ENCODE measurements around the gene PGLYRP2. TPM values are rescaled to one million over a fixed set of nuclear protein-coding genes. Genes with fewer than 3 reads are reported as not detected.

The PGLYRP2 gene
- total and polyA plus RNA-seq, 4 donors, result 0.10 TPM; not detected in 3

DNA sequence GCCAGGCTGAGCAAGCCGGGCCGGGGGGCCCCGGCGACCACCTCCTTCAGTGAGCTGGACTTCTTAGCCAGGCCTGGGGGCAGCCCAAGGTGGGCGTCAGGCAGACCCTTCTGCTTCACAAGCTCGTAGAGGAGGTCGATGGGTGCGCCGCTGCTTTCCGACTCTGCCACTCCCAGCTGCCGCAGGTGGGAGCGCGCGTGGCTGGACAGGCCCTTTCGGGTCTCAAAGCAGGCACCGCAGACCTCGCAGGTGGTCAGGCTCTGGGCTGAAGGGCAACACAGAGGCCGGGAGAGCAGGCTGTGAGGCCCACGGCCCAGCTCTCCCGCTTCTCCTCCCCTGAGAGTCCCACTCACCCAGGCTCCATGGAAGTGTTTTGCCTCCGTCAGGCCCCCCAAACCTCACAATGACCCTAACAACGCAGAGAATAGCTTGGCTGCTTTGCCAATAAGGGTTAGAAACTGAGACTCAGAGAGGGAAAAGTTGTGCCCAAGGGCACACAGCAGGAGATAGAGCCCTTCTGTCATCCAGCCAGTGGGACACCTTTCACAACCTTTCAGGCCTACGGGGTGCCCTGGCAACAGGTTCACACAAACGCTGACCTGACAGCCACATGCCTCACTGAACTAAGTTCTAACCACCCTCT lies 49.4 kb downstream of the PGLYRP2 start:
- Histone ChIP-seq H3K4me1 (ENCODE audit: control insufficient read depth in 5 of 5, insufficient read depth in 5 of 5, low read length in 5 of 5) (peaks cover 0 to 18% (median 10%) of the 10 kb centered on the region in 5 donors), H3K9me3 (ENCODE audit: control insufficient read depth in 4 of 4, insufficient read depth in 3 of 4, low read length in 3 of 4) (peaks cover 0 to 2% (median 0%) of the 10 kb centered on the region in 4 donors), H3K36me3 (ENCODE audit: control insufficient read depth in 4 of 4, insufficient read depth in 4 of 4, low read length in 4 of 4) (peaks cover 0 to 40% (median 21%) of the 10 kb centered on the region in 4 donors), H3K27ac (ENCODE audit: low read depth in 1 of 2, low read length in 1 of 2) (no peak overlapping the region), H3K27me3 (ENCODE audit: control insufficient read depth in 3 of 3, insufficient read depth in 3 of 3, low read length in 2 of 3) (no peaks in the 10 kb centered on the region), H3K4me3 (no peak overlapping the region), H3K9ac (ENCODE audit: insufficient read depth in 1 of 2, low read length in 2 of 2) (no peak overlapping the region)
- no peak for DNase-seq
- 92% methylated on average over 24 of the region's 24 CpGs for WGBS, 2 donors
- TF ChIP-seq, protein P1, sequence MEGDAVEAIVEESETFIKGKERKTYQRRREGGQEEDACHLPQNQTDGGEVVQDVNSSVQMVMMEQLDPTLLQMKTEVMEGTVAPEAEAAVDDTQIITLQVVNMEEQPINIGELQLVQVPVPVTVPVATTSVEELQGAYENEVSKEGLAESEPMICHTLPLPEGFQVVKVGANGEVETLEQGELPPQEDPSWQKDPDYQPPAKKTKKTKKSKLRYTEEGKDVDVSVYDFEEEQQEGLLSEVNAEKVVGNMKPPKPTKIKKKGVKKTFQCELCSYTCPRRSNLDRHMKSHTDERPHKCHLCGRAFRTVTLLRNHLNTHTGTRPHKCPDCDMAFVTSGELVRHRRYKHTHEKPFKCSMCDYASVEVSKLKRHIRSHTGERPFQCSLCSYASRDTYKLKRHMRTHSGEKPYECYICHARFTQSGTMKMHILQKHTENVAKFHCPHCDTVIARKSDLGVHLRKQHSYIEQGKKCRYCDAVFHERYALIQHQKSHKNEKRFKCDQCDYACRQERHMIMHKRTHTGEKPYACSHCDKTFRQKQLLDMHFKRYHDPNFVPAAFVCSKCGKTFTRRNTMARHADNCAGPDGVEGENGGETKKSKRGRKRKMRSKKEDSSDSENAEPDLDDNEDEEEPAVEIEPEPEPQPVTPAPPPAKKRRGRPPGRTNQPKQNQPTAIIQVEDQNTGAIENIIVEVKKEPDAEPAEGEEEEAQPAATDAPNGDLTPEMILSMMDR (IDR thresholded peaks at IDR 0.05; ENCODE audit: control extremely low read depth, extremely low read depth), result no peak
- no peak for ATAC-seq (ENCODE audit: insufficient read depth, low FRiP score)

DNA sequence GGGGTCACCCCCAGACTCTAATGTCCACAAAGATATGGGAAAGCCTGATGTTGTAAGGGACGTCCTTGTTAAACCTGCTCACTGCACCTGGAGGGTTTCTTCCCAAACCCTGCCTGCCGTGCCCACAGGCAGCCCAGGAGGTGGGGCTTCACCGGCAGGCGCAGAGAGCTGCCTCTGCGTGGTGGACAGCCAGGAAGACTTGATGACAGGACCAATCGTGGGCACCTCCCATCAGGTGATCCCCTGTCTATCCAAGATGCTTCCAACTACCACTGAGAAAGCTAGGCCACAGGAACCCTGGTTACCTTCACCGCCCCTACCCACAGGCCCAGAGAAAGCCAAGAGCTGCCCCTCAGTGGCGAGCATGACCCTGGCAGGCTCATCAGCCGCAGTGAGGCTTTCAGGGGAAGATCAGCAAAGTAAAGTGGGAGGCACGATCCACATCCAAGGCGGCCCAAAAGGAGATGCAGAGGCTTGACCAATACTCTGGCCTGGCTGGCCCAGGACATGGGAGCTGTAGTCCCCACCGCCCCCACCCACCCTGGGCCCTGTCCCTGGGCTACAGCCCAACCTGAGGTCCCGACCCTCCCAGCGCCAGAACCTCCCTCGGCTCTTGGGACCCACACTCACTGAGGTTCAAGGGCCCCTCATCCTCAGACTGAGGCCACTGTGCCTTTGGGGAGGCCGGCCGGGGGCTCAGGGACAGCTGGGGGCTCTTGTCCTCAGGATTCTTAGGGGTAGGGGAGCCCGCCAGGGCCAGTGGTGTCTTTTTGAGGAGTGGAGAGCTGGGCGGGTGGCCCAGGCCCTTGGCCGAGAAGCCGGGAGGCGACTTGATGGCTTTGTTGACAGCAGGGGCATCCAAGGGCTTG lies 50.1 kb downstream of the PGLYRP2 start:
- peaks cover 0 to 18% (median 10%) of the 10 kb centered on the region in 5 donors for H3K4me1 ChIP-seq (ENCODE audit: control insufficient read depth in 5 of 5, insufficient read depth in 5 of 5, low read length in 5 of 5)
- no peaks in the 10 kb centered on the region for H3K27me3 ChIP-seq (ENCODE audit: control insufficient read depth in 3 of 3, insufficient read depth in 3 of 3, low read length in 2 of 3)
- H3K4me3 ChIP-seq, result no peak overlapping the region
- H3K36me3 ChIP-seq (ENCODE audit: control insufficient read depth in 4 of 4, insufficient read depth in 4 of 4, low read length in 4 of 4), result peaks cover 1 to 48% (median 26%) of the 10 kb centered on the region in 4 donors
- no peak for DNase-seq
- H3K9ac ChIP-seq (ENCODE audit: insufficient read depth in 1 of 2, low read length in 2 of 2), result no peak overlapping the region
- WGBS, 2 donors, result 91 to 95% methylated on average over 22 of the region's 22 CpGs
- ATAC-seq (ENCODE audit: insufficient read depth, low FRiP score), result no peak
- H3K9me3 ChIP-seq (ENCODE audit: control insufficient read depth in 4 of 4, insufficient read depth in 3 of 4, low read length in 3 of 4), result peaks cover 0 to 2% (median 0%) of the 10 kb centered on the region in 4 donors
- TF ChIP-seq, protein P1 (IDR thresholded peaks at IDR 0.05; ENCODE audit: control extremely low read depth, extremely low read depth), result no peak
- H3K27ac ChIP-seq (ENCODE audit: low read depth in 1 of 2, low read length in 1 of 2), result no peak overlapping the region

DNA sequence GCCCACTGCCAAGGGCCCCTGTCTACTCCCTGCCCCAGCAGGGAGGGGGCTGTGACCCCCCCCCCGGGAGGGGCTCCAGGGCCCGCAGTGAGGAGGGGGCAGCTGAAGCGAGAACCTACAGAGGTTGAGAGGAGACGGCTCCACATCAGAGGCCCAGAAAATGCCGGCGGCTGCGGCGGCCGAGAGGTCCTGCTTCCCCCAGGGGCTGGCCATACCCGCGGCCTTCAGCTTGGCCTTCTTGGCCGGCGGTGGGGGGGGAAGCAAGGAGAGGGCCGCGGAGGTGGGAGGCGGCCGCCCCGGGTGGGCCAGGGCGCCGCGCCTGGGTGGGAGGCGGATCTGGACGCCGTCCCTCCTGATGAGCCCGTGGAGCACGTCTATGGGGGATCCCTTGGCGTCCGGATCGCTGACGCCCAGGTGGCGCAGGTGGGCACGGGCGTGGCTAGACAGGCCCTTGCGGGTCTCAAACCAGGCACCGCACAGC lies 51.3 kb downstream of the PGLYRP2 start:
- H3K36me3 ChIP-seq (ENCODE audit: control insufficient read depth in 4 of 4, insufficient read depth in 4 of 4, low read length in 4 of 4), result peaks cover 8 to 59% (median 37%) of the 10 kb centered on the region in 4 donors
- peaks cover 0 to 19% (median 9%) of the 10 kb centered on the region in 5 donors for H3K4me1 ChIP-seq (ENCODE audit: control insufficient read depth in 5 of 5, insufficient read depth in 5 of 5, low read length in 5 of 5)
- peaks cover 0 to 2% (median 0%) of the 10 kb centered on the region in 4 donors for H3K9me3 ChIP-seq (ENCODE audit: control insufficient read depth in 4 of 4, insufficient read depth in 3 of 4, low read length in 3 of 4)
- no peak overlapping the region for H3K9ac ChIP-seq (ENCODE audit: insufficient read depth in 1 of 2, low read length in 2 of 2)
- 95 to 96% methylated on average over 31 to 35 of the region's 35 CpGs for WGBS, 2 donors
- ATAC-seq (ENCODE audit: insufficient read depth, low FRiP score) (no peak), DNase-seq (no peak)
- H3K27ac ChIP-seq (ENCODE audit: low read depth in 1 of 2, low read length in 1 of 2), result no peak overlapping the region
- TF ChIP-seq, protein P1 (IDR thresholded peaks at IDR 0.05; ENCODE audit: control extremely low read depth, extremely low read depth), result no peak
- no peak overlapping the region for H3K4me3 ChIP-seq
- no peaks in the 10 kb centered on the region for H3K27me3 ChIP-seq (ENCODE audit: control insufficient read depth in 3 of 3, insufficient read depth in 3 of 3, low read length in 2 of 3)

Measured in lung (tissue), 12 donors.